CD4-positive, alpha-beta T cell treated with Interleukin-10 for 1 hour (primary cell): ENCODE results near the gene IKBKG.
"Not testable (repeated sequence)": the region's sequence is repeated elsewhere in the genome, so short reads cannot be mapped to it uniquely, and the experiment has no call there.

Experiments
- DNase-seq: peaks from one replicate; pipeline ENCODE4 v3.0.0-alpha.2; 2020

IKBKG gene

GRCh38 chrX:154607976-154608375 is 60.6 kb downstream of the IKBKG start:
- DNase-seq, result not testable (repeated sequence)

GRCh38 chrX:154608823-154609222 is 61.4 kb downstream of the IKBKG start:
- not testable (repeated sequence) for DNase-seq

GRCh38 chrX:154611146-154611545 is 63.7 kb downstream of the IKBKG start:
- DNase-seq, result not testable (repeated sequence)

GRCh38 chrX:154613586-154613985 is 66.2 kb downstream of the IKBKG start:
- not testable (repeated sequence) for DNase-seq
